ENCODE results near the gene NEIL3.

Gene NEIL3

GRCh38 chr4:177384856-177385397 lies 75.3 kb downstream of the NEIL3 start:
- no peak for DNase-seq
- Histone ChIP-seq H3F3A (ENCODE audit: insufficient read depth, low read length) (no peaks in the 10 kb centered on the region), H4K20me1 (ENCODE audit: insufficient read depth, low read length) (no peaks in the 10 kb centered on the region), H3K4me3 (ENCODE audit: low read length) (no peak overlapping the region), H3K9me2 (replicated peaks; ENCODE audit: insufficient read depth, low read length) (no peaks in the 10 kb centered on the region), H3K79me2 (ENCODE audit: low read length) (no peaks in the 10 kb centered on the region), H2AFZ (ENCODE audit: low read length) (no peak overlapping the region), H3K27me3 (replicated peaks; ENCODE audit: insufficient read depth, low read length) (no peaks in the 10 kb centered on the region), H3K9ac (ENCODE audit: low read length) (no peak overlapping the region), H3K9me3 (replicated peaks; ENCODE audit: insufficient read depth, low read length) (no peaks in the 10 kb centered on the region), H3K4me2 (ENCODE audit: low read depth, low read length) (no peak overlapping the region), H3K27ac (ENCODE audit: low read length) (no peak overlapping the region), H3K4me1 (ENCODE audit: low read length) (no peaks in the 10 kb centered on the region), H3K36me3 (replicated peaks; ENCODE audit: insufficient read depth, low read length) (no peaks in the 10 kb centered on the region)
- no peak for TF ChIP-seq CTCF (IDR thresholded peaks at IDR 0.05; ENCODE audit: low read length)
- no peak for TF ChIP-seq EZH2 (optimal IDR thresholded peaks at IDR 0.05; ENCODE audit: low read depth, low read length)
- TF ChIP-seq EZH2phosphoT487 (IDR thresholded peaks at IDR 0.05; ENCODE audit: low read length), result no peak

GRCh38 chr4:177385576-177386277 lies 76.1 kb downstream of the NEIL3 start:
- TF ChIP-seq EZH2phosphoT487 (IDR thresholded peaks at IDR 0.05; ENCODE audit: low read length) (no peak), EZH2 (optimal IDR thresholded peaks at IDR 0.05; ENCODE audit: low read depth, low read length) (no peak), CTCF (IDR thresholded peaks at IDR 0.05; ENCODE audit: low read length) (no peak)
- no peaks in the 10 kb centered on the region for H4K20me1 ChIP-seq (ENCODE audit: insufficient read depth, low read length)
- no peak overlapping the region for H3K9ac ChIP-seq (ENCODE audit: low read length)
- H3K27me3 ChIP-seq (replicated peaks; ENCODE audit: insufficient read depth, low read length), result no peaks in the 10 kb centered on the region
- H3K9me3 ChIP-seq (replicated peaks; ENCODE audit: insufficient read depth, low read length), result no peaks in the 10 kb centered on the region
- no peak overlapping the region for H3K4me3 ChIP-seq (ENCODE audit: low read length)
- no peak overlapping the region for H3K4me2 ChIP-seq (ENCODE audit: low read depth, low read length)
- H2AFZ ChIP-seq (ENCODE audit: low read length), result no peak overlapping the region
- H3F3A ChIP-seq (ENCODE audit: insufficient read depth, low read length), result no peaks in the 10 kb centered on the region
- DNase-seq, result no peak
- no peaks in the 10 kb centered on the region for H3K36me3 ChIP-seq (replicated peaks; ENCODE audit: insufficient read depth, low read length)
- no peaks in the 10 kb centered on the region for H3K9me2 ChIP-seq (replicated peaks; ENCODE audit: insufficient read depth, low read length)
- H3K4me1 ChIP-seq (ENCODE audit: low read length), result no peaks in the 10 kb centered on the region
- H3K79me2 ChIP-seq (ENCODE audit: low read length), result no peaks in the 10 kb centered on the region
- H3K27ac ChIP-seq (ENCODE audit: low read length), result no peak overlapping the region

- no peaks in the 10 kb centered on the region for H3K9me3 ChIP-seq (replicated peaks; ENCODE audit: insufficient read depth, low read length)
- H3K27ac ChIP-seq (ENCODE audit: low read length), result no peak overlapping the region
- no peak overlapping the region for H2AFZ ChIP-seq (ENCODE audit: low read length)
- H3K9ac ChIP-seq (ENCODE audit: low read length), result no peak overlapping the region
- H3K4me3 ChIP-seq (ENCODE audit: low read length), result no peak overlapping the region
- H3K27me3 ChIP-seq (replicated peaks; ENCODE audit: insufficient read depth, low read length), result no peaks in the 10 kb centered on the region
- H3K36me3 ChIP-seq (replicated peaks; ENCODE audit: insufficient read depth, low read length), result no peaks in the 10 kb centered on the region
- no peak for DNase-seq
- H3K9me2 ChIP-seq (replicated peaks; ENCODE audit: insufficient read depth, low read length), result no peaks in the 10 kb centered on the region
- H3K79me2 ChIP-seq (ENCODE audit: low read length), result no peaks in the 10 kb centered on the region
- TF ChIP-seq CTCF (IDR thresholded peaks at IDR 0.05; ENCODE audit: low read length) (no peak), EZH2phosphoT487 (IDR thresholded peaks at IDR 0.05; ENCODE audit: low read length) (no peak), EZH2 (optimal IDR thresholded peaks at IDR 0.05; ENCODE audit: low read depth, low read length) (no peak)
- H4K20me1 ChIP-seq (ENCODE audit: insufficient read depth, low read length), result no peaks in the 10 kb centered on the region
- H3F3A ChIP-seq (ENCODE audit: insufficient read depth, low read length), result no peaks in the 10 kb centered on the region
- H3K4me1 ChIP-seq (ENCODE audit: low read length), result no peaks in the 10 kb centered on the region
- H3K4me2 ChIP-seq (ENCODE audit: low read depth, low read length), result no peak overlapping the region
Observed at GRCh38 chr4:177386278-177386815, 76.7 kb downstream of the NEIL3 start.

All from MM.1S (cell line).